ENCODE measurements around the gene GSAP. TPM values are rescaled to one million over a fixed set of nuclear protein-coding genes. Genes with fewer than 3 reads are reported as not detected.

The GSAP gene
- total RNA-seq, 2 experiments from 2014 or later = 0.55 TPM; not detected in 1

DNA sequence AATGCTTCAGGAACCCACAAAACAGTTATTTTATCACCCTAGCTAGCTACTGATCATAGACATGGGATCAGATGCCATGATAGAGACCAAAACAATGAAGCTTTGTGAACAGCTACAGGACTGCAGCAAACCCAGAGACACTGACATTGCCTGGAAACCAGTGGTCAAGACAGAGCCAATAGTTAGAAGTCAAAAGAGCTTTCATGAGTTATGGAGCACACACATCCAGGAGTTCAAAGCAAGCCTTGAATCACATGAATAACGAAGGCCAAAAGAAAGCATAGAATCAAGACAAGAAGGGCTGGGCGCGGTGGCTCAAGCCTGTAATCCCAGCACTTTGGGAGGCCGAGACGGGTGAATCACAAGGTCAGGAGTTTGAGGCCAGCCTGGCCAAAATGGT, 34.5 kb upstream of the GSAP start:
- BruUV-seq (replicated peaks) = no TSS peak
- intact Hi-C loops (cut with micrococcal nuclease; ENCODE audit: unreplicated experiment) = no loop called here
- no peak for DNase-seq (ENCODE audit: low spot score)
- Histone ChIP-seq H3K9me2 (ENCODE audit: insufficient read depth, low read length) (no peaks in the 10 kb centered on the region), H3K4me2 (ENCODE audit: low read length) (no peak overlapping the region), H3K36me3 (ENCODE audit: insufficient read depth, low read length) (no peaks in the 10 kb centered on the region), H3K4me1 (ENCODE audit: insufficient read depth, low read length, poor library complexity, severe bottlenecking) (no peaks in the 10 kb centered on the region), H2AFZ (ENCODE audit: low read length) (no peak overlapping the region), H4K20me1 (ENCODE audit: insufficient read depth, low read length) (no peaks in the 10 kb centered on the region), H3K9me3 (ENCODE audit: low read length) (no peaks in the 10 kb centered on the region), H3K27ac (ENCODE audit: low read depth, low read length, poor library complexity, severe bottlenecking) (no peak overlapping the region), H3K79me2 (ENCODE audit: insufficient read depth, low read depth, low read length) (no peaks in the 10 kb centered on the region), H3K4me3 (ENCODE audit: low read depth, low read length, poor library complexity, severe bottlenecking) (no peak overlapping the region)
- ChIA-PET POLR2A (interaction anchor here (0.6 kb wide), 1 partner anchor 33 kb away, joined by 3 read pairs; no protein-coding TSS in a partner anchor), CTCF (ENCODE audit: unreplicated experiment) (no interaction called here)
- TF ChIP-seq CTCF (conservative IDR thresholded peaks at IDR 0.05; ENCODE audit: low read length) (no peak), EZH2phosphoT487 (IDR thresholded peaks at IDR 0.05; ENCODE audit: borderline replicate concordance, low read depth, low read length) (no peak)

GRCh38 chr7:77450054-77450453, 33.9 kb upstream of the GSAP start:
- H3K79me2 ChIP-seq (ENCODE audit: insufficient read depth, low read depth, low read length) = no peaks in the 10 kb centered on the region
- H3K36me3 ChIP-seq (ENCODE audit: insufficient read depth, low read length) = no peaks in the 10 kb centered on the region
- no peaks in the 10 kb centered on the region for H3K9me2 ChIP-seq (ENCODE audit: insufficient read depth, low read length)
- DNase-seq (ENCODE audit: low spot score) = no peak
- H3K9me3 ChIP-seq (ENCODE audit: low read length) = no peaks in the 10 kb centered on the region
- H3K4me1 ChIP-seq (ENCODE audit: insufficient read depth, low read length, poor library complexity, severe bottlenecking) = no peaks in the 10 kb centered on the region
- H4K20me1 ChIP-seq (ENCODE audit: insufficient read depth, low read length) = no peaks in the 10 kb centered on the region
- ChIA-PET CTCF (ENCODE audit: unreplicated experiment) (no interaction called here), POLR2A (interaction anchor here (0.6 kb wide), 1 partner anchor 34 kb away, joined by 3 read pairs; no protein-coding TSS in a partner anchor)
- no peak overlapping the region for H3K4me2 ChIP-seq (ENCODE audit: low read length)
- TF ChIP-seq EZH2phosphoT487 (IDR thresholded peaks at IDR 0.05; ENCODE audit: borderline replicate concordance, low read depth, low read length) (no peak), CTCF (conservative IDR thresholded peaks at IDR 0.05; ENCODE audit: low read length) (no peak)
- intact Hi-C loops (cut with micrococcal nuclease; ENCODE audit: unreplicated experiment) = no loop called here
- H3K4me3 ChIP-seq (ENCODE audit: low read depth, low read length, poor library complexity, severe bottlenecking) = no peak overlapping the region
- BruUV-seq (replicated peaks) = no TSS peak
- H2AFZ ChIP-seq (ENCODE audit: low read length) = no peak overlapping the region
- H3K27ac ChIP-seq (ENCODE audit: low read depth, low read length, poor library complexity, severe bottlenecking) = no peak overlapping the region

DNA sequence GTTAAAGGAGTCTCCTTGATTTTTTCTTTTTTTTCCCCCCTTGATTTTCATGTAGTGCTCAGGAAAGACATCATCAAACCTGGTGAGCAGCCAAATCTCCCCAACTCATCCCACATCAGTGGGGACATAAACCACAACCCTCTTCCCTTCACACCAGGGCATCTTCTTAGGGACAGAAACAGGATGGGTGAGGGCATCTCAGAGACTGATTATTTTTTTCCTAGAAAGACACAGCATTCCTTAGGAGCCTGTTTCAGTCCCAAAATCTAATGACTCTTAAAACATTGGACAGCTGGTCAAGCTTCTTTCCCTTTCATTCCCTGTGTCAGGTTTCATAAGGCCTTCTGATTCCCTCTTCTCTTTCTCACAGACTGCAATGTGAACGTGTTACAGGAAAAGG, 31.5 kb upstream of the GSAP start:
- intact Hi-C loops (cut with micrococcal nuclease; ENCODE audit: unreplicated experiment) = no loop called here
- TF ChIP-seq EZH2phosphoT487 (IDR thresholded peaks at IDR 0.05; ENCODE audit: borderline replicate concordance, low read depth, low read length) (no peak), CTCF (conservative IDR thresholded peaks at IDR 0.05; ENCODE audit: low read length) (no peak)
- DNase-seq (ENCODE audit: low spot score) = no peak
- no peaks in the 10 kb centered on the region for H4K20me1 ChIP-seq (ENCODE audit: insufficient read depth, low read length)
- H3K4me3 ChIP-seq (ENCODE audit: low read depth, low read length, poor library complexity, severe bottlenecking) = no peak overlapping the region
- BruUV-seq (replicated peaks) = no TSS peak
- H3K4me2 ChIP-seq (ENCODE audit: low read length) = no peak overlapping the region
- H3K79me2 ChIP-seq (ENCODE audit: insufficient read depth, low read depth, low read length) = no peaks in the 10 kb centered on the region
- H3K36me3 ChIP-seq (ENCODE audit: insufficient read depth, low read length) = no peaks in the 10 kb centered on the region
- CTCF ChIA-PET (ENCODE audit: unreplicated experiment) = no interaction called here
- H3K4me1 ChIP-seq (ENCODE audit: insufficient read depth, low read length, poor library complexity, severe bottlenecking) = no peaks in the 10 kb centered on the region
- H2AFZ ChIP-seq (ENCODE audit: low read length) = no peak overlapping the region
- POLR2A ChIA-PET = no interaction called here
- no peaks in the 10 kb centered on the region for H3K9me2 ChIP-seq (ENCODE audit: insufficient read depth, low read length)
- H3K27ac ChIP-seq (ENCODE audit: low read depth, low read length, poor library complexity, severe bottlenecking) = no peak overlapping the region
- H3K9me3 ChIP-seq (ENCODE audit: low read length) = no peaks in the 10 kb centered on the region

Data from OCI-LY7 (cell line).